GM19193 (cell line): ENCODE results near the gene HAND1.

ENCODE experiments used
- POLR2A ChIP-seq: IDR thresholded peaks from 4 replicates; pipeline ENCODE4 v1.6.1; 2011; ENCODE audit not compliant: insufficient read depth, insufficient read length; ENCODE audit errors: extremely low read depth

The HAND1 gene

DNA sequence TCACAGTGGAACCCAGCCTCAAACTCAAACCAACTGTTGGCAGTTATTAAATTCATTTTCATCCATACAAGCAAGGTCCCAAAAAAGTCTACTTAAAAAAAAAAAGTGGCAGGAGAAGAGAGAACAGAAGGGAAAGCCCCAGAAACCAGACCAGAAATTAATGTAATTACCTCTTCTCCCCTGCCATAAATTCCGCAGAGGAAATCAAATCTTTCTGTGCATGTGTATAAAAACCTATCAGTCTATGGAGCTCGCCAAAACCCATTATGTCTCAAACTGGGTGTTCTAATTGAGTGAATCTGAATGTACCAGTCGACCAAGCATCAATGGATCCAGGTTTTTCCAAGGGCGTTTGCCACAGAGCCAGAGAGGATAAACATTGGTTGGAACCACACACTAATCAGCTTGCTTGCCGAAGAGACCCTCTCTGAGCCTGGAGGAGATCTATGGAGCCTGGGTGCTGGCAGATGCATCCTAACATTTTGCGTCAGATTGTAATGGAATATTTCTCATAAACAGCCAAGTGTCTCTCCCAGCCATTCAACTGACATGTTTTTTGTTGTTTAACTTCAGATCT lies 7.9 kb upstream of the HAND1 start:
- no peak for TF ChIP-seq POLR2A

DNA sequence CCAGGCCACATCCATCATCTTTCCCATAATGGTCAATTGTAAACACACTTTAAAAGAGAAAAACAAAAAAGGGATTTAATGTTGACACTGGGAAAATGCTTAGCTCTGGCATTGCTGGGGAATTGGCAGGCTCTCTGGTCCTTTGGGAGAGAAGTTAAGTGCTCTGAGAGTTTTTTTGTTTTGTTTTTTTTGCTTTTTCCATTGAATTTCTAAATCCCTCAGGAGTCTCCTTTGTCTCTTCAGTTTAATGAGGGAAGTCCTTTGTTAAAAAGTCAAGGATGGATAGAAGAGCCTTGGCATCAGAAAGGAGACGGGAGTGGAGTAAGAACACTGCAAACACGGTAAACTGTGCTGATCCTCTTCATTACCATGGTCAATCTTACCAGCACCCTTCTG lies 7.1 kb upstream of the HAND1 start:
- no peak for TF ChIP-seq POLR2A

DNA sequence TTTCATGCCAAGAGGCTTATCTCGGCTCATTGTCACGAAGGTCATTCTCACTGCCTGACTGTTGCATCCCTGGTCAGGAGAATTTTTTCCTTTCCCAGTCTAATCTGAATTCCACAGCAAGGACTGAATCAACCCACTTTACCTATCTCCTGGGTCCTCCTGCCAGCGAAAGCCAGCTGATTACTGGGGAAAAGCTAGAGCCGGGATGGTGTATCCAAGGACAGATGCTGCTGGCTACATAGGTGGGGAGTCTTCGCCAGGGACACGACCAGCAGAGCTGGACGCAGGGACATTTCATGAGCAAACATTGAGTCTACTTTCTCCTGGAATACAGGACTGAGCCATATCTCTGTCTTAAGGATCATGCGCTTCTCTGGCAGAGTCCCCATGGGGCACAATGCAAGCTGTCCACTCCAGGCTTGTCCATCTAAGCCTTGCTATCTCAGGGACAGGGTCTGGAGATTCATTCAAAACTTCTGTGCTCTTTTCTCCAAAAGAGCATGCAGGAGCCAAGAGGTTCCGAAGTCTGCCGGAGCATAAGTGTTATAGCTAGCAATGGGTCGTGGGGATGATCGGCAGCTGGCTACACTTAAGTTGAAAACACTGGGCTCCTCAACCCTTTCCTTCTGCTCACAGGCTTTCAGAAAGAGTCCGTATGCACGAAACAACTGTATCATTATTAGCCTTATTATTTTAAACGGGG lies 6.5 kb upstream of the HAND1 start:
- no peak for TF ChIP-seq POLR2A

DNA sequence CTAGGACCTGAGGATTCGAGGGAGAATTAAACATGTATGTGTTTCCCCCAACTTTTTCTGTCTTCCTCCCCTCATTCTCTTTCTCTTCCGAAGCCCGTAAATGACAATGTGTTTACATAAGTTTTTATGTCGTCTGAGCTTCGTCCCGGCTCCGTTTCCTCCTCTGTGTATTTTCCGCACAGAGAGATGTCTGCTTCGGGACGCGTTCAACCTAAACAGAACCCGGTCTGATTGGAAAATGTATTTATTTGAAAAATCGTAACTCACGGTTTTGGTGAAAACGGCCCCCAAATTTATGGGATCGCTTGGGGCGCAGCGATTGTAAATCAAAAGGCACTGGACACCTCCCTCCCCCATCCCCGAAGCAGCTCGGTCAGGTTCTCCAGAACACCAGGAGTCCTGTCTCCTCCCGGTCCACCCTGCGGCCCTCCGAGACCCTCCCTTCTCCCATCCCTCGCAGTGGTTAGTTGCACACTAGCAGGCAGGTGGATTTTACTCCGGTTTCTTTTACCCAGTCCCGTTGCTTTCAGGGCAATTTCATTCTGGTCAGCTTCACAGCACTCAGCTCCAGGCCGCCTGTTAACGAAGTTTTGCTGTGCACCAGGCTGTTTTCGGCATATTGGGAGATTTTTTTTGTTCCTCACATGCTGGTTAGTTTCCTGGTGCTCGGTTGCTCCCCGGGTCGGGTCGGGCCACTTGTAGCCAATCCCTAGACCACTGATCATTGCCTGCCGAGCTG lies 5.8 kb upstream of the HAND1 start:
- TF ChIP-seq POLR2A, result no peak

DNA sequence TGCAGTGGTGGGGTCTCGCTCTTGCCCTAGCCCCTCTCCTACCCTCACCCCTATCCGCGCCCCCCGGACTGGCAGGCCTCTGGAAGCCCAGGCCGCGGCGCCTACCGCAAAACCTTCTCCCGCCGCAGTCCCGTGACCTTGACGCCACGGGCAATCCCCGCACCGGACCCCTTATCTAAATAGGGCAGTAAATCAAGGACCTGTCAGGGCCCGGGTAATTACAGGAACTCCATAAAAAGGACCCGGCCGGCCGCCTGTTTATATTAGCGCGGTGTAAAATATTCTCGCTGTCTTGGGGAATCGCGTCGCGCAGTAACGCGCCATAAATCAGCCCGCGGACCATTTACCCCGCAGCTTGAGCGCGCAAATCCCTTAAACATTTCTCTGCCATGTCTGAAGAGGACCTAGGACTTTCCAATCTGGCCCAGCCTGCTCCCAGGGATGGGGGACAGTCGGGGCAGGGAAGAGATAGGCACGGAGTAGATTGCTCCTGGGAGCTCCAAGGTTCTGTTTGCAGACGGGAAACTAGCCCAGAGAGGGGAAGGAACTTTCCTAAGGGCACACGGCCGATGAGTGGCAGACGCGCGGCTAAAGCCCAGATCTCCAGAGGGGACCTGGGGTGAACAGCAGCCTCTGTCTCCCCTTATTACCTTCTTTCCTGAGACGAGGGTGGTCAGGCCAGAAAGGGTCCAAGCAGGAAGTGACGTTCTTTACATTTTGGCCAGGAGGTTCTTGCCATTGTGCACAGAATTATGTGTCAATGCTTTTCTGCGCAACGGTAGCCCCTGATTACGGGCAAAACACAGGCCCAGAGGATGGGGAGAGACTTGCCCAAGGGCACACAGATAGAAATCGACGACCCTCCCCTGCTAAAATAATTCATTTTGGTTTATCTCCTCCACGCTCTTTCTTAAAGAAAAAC lies 4.8 kb upstream of the HAND1 start:
- no peak for TF ChIP-seq POLR2A

DNA sequence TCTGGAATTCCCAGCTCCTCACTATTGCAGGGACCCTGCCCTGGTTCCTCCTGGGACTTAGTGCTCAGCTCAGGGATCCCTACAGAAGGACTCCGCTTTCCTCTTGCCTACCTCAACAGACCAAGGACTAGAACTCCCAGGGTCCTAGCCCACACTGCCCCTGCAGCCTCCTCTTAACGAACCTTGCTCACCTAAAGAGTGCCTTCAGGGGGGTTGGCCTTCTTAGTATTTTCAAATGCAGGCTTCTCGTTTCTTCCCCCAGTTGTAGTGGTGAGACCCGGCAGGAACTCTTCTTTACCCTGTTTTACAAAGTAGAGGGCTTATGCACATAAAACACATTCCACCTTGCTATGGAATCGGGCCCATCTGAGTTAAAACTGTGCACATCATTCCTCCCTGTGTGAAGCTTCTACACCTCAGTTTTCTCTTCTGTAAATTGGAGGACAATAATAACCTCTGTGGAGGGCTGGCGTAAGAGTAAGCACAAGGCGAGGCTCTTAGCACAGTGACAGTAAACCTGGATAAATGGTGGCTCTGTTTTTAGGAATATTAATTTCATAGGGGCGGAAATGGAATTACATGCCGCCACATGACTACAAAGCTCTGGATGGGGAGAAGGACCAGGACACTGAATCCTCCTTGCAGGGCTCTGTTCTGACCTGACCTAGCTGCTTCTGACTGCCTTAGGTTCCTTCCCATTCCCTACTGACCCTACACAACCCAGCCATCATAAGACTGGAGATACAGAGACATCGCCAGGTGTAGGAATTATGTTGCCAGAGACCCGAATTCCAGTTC lies 3.8 kb upstream of the HAND1 start:
- TF ChIP-seq POLR2A, result no peak

DNA sequence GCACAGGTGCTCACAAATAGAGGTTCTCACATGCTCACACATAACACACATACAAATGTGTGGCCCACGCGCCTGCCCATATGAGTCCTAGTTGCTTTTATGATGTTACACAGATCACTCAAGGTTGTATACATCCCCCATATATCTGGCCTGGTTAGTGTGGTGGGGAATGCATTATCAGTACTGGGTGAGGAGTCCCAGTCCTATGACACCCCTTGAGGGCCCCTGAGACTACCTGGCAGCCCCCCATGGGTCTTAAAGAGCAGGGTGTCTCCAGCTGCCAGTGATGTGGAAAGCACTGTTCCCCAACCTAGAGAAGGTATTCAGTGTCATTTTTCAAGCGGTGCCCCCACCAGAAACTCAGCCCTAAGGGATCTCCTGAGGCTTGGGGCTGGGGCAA lies 2.8 kb upstream of the HAND1 start:
- TF ChIP-seq POLR2A, result no peak

DNA sequence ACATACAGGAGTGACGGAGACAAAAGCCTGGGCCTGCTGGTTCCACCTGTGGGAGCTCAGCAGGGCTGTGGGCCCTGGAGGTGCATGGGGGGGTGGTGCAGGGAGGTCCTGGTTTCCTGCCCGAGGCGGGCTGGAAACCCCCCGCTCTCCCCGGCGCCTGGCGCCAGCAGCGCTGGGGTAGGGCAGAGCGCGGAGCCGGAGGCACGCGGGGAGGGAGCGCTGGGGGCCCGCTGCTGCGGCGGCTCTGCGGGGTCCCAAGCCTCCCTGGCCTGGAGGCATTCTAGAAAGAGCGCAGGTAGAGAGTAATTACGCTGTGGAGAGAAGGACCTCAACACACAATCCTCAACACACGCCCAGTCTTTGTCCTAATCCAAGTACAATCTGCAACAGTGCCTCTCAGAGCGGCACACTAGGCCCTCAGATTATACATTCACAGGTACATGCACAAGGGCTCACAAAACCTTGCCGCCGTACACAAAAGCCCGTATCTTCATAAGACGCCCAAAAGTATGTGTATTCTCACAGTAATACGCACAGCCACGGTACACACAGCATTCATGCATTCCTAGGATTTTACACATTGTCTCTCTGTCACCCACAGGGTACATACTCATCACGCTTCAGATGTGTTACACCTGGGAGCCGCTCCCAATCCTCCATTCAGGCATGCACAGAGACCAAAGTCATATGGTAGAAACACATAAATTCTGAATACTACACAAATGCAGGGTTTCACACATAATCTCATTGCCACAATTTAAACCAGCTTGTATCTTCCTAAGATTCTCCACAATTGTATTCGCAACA lies 2.1 kb upstream of the HAND1 start:
- TF ChIP-seq POLR2A, result no peak

DNA sequence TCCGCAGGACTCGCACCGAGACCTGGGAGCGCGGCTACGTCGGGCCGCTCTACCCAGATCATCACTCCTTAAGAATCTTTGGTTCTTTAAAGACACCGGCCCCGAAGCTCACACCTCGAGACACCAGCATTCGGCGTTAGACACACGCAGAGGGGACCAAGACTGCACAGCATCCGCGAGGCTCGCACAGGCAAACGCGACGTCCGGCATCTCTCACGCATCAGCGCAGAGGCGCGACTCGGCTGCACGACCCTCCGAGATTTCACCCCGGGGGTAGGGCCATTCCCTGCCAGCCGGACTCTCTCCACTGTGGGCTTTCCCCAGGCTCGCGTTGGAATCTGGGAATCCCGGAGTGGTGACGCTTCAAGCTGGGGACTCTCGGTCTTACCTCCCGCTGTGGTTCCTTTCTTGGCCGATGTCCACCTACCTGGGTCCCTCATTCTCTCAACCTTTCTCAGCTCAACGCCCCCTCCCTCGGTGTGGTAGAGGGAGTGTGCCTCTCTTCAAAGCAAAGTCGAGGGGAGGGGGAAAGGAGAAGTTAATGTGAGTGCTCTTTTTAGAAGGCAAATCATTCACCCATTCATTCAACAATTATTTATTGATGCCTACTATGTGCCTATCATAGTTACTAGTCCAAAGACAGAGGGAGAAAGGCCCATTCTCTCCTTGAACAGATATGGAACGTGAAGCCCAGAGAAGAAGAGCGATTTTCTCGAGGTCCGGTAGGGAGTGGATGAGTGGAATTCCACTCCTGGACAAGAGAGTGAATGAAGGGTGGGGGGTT lies 1.3 kb upstream of the HAND1 start:
- no peak for TF ChIP-seq POLR2A

DNA sequence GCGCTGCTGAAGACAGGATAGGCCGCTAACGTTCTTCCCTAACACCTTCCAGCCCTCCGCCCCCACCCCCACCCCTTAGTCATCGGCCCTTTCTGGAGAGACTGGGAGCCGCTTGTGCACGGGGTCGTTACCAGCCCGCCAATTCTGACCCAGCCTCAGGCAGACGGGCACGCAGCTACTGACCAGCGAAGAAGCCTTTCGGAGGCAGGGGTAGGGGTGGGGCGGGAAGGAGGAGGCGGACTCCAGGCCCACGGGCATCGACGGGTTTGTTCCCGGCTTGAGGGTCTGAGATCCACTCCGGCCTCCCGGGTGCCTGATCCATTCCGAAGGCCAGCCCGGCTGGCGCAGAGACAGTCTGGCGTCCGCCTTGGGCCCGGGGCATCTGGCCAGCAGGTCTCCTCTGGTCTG lies 729 bp upstream of the HAND1 start:
- no peak for TF ChIP-seq POLR2A

DNA sequence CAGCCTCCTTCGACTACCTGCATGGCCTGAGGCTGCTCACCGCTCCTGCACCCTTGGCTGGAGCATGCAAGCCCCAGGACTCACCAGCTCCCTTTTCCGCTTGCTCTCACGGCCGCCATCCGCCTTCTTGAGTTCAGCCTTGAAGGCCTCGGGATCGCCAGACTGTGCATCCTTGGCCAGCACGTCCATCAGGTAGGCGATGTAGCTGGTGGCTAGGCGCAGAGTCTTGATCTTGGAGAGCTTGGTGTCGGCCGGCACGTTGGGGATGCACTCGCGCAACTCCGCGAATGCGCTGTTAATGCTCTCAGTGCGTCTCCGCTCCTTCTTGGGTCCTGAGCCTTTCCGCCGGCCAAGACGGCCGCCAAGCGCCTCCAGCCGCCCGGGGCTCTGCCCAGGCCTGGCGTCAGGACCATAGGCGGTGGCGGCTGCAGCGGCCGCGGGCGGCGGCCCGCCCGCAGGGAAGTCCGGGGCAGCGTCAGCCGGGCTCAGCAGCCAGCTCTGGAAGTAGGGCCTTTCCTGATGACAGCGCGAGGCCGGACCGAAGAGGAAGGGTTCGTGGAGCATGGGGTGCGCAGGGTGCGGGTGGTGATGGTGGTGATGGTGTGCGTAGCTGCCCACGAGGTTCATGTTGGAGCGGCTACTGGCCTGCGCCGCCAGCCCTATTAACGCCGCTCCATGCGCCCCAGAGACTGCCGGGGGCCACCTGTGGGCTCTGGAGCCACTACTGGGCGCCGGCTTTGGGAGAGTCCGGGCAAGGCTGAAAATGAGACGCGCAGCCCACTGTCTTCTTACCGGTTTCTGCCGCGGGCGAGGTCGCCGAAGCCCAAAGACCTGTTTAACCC lies 424 bp downstream of the HAND1 start:
- TF ChIP-seq POLR2A, result no peak
